ENCODE results near the gene ATP6V1F.

Gene ATP6V1F

GRCh38 chr7:128841171-128841690, 21.4 kb upstream of the ATP6V1F start:
- no peak for TF ChIP-seq CTCF (IDR thresholded peaks at IDR 0.05; ENCODE audit: low read depth, low read length)
- H3K4me3 ChIP-seq (ENCODE audit: low read depth, low read length) = no peak overlapping the region

GRCh38 chr7:128841921-128842673, 20.6 kb upstream of the ATP6V1F start:
- peak; percentile 59 for TF ChIP-seq CTCF (IDR thresholded peaks at IDR 0.05; ENCODE audit: low read depth, low read length)
- no peak overlapping the region for H3K4me3 ChIP-seq (ENCODE audit: low read depth, low read length)

DNA sequence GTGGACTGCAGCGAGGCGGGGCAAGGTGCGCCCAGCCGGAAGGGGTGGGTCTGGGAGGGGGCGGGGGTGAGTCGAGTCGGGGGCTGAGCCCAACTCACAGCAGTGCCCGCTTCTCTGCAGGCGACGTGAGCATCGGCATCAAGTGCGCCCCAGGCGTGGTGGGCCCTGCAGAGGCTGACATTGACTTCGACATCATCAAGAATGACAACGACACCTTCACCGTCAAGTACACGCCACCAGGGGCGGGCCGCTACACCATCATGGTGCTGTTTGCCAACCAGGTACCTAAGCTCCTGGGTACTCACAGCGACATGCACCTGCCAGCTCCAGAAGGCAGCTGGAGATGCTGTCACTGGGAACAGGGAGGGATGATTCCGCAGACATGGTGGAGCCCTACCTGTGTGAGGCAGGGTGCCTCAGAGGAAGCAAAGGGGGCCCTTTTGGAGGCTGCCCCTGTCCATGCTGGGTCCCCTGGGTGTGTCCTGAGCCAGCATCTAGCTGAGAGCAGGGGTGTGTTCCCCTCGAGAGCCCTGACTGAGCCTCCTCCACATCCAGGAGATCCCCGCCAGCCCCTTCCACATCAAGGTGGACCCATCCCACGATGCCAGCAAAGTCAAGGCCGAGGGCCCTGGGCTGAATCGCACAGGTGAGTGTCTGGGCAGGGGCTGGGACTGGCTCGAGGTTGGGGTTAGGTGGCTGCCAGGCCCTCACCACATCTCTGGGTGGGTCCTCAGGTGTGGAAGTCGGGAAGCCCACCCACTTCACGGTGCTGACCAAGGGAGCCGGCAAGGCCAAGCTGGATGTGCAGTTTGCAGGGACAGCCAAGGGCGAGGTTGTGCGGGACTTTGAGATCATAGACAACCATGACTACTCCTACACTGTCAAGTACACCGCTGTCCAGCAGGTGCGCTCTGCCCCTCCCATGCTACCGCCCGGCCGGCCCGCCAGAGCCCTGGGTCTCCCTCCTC, 19.7 kb upstream of the ATP6V1F start:
- H3K4me3 ChIP-seq (ENCODE audit: low read depth, low read length) = no peak overlapping the region
- no peak for TF ChIP-seq CTCF (IDR thresholded peaks at IDR 0.05; ENCODE audit: low read depth, low read length)

DNA sequence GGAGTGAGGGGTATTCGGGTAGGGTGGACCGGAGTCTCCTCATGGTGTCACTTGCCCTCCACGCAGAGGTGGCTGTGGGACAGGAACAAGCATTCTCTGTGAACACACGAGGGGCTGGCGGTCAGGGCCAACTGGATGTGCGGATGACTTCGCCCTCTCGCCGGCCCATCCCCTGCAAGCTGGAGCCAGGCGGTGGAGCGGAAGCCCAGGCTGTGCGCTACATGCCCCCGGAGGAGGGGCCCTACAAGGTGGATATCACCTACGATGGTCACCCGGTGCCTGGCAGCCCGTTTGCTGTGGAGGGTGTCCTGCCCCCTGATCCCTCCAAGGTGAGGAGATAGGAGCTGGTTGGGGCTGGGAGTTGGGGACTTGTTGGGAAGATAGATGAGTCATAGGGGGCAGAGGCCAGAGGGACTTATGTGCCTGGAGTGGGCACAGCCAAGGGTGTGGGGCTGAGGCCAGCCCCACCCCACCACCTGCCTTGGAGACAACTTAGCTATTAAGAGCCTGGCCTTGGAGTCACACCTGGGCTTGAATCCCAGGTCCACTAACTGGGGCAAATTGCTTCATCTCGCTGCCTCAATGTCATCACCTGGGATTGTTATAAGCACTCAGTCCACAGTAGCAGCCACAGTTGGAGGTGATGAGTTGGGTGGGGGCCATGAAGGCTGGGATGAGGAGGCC, 18.6 kb upstream of the ATP6V1F start:
- no peak for TF ChIP-seq CTCF (IDR thresholded peaks at IDR 0.05; ENCODE audit: low read depth, low read length)
- H3K4me3 ChIP-seq (ENCODE audit: low read depth, low read length) = no peak overlapping the region

- no peak overlapping the region for H3K4me3 ChIP-seq (ENCODE audit: low read depth, low read length)
- no peak for TF ChIP-seq CTCF (IDR thresholded peaks at IDR 0.05; ENCODE audit: low read depth, low read length)
Observed at GRCh38 chr7:128844777-128845311, 17.8 kb upstream of the ATP6V1F start.

DNA sequence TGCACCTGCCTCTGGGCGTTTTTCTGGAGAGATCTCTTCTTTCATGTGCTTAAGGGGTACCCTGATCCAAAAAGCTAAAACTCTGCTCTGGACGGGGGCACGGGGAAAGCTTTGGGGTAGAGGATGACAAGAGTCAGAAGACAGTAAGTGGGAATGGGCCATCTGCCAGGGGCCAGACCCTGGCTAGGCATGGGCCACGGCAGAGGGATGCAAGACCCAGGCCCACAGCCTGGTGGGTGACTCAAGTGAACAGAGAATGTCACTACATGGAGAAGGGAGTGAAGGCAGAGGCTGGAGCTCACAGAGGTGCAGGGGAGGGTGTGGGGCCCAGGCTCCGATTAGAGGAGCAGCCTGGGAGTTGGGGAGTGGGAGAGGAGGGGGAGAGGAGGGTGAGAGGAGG, 17.2 kb upstream of the ATP6V1F start:
- TF ChIP-seq CTCF (IDR thresholded peaks at IDR 0.05; ENCODE audit: low read depth, low read length) = no peak
- H3K4me3 ChIP-seq (ENCODE audit: low read depth, low read length) = no peak overlapping the region
